ENCODE data around the gene LAMB2. TPM values are rescaled to one million over a fixed set of nuclear protein-coding genes. Genes with fewer than 3 reads are reported as not detected.

Gene LAMB2
- total and polyA plus RNA-seq, 7 donors, result 81.6 to 220 (median 133) TPM

- Histone ChIP-seq H3K4me1 (peaks cover 19% of the 10 kb centered on the region), H3K4me3 (no peak overlapping the region), H3K27me3 (ENCODE audit: insufficient read depth in 3 of 3, low read length in 2 of 3) (no peaks in the 10 kb centered on the region), H3K27ac (no peak overlapping the region), H3K9me3 (no peaks in the 10 kb centered on the region), H3K36me3 (ENCODE audit: insufficient read depth in 1 of 2, low read depth in 1 of 2) (peaks cover 21 to 79% of the 10 kb centered on the region in 2 donors)
- DNase-seq (peak in 1 of 2 donors; percentile 28), ATAC-seq (no peak)
- WGBS, 3 donors, result 84 to 90% (median 85%) methylated on average over 13 of the region's 13 CpGs
- no peak for TF ChIP-seq CTCF (IDR thresholded peaks at IDR 0.05)
- intact Hi-C loops (cut with DNase I), result no loop called here
These were observed 33.8 kb downstream of the LAMB2 start for GRCh38 chr3:49098910-49099630.

GRCh38 chr3:49098429-49098828 is 34.4 kb downstream of the LAMB2 start:
- WGBS, 3 donors, result 43 to 51% (median 51%) methylated on average over 5 of the region's 5 CpGs
- ATAC-seq, result no peak
- peak in 1 of 2 donors; percentile 54 for DNase-seq
- no peaks in the 10 kb centered on the region for H3K9me3 ChIP-seq
- peaks cover 21 to 78% of the 10 kb centered on the region in 2 donors for H3K36me3 ChIP-seq (ENCODE audit: insufficient read depth in 1 of 2, low read depth in 1 of 2)
- H3K27me3 ChIP-seq (ENCODE audit: insufficient read depth in 3 of 3, low read length in 2 of 3), result no peaks in the 10 kb centered on the region
- intact Hi-C loops (cut with DNase I), result no loop called here
- H3K4me1 ChIP-seq, result peaks cover 14% of the 10 kb centered on the region
- H3K27ac ChIP-seq, result no peak overlapping the region
- H3K4me3 ChIP-seq, result no peak overlapping the region
- TF ChIP-seq CTCF (IDR thresholded peaks at IDR 0.05), result no peak

- Histone ChIP-seq H3K4me3 (peak within 1 kb of the TSS; percentile 95), H3K27ac (peak within 1 kb of the TSS; percentile 89), H3K36me3 (ENCODE audit: insufficient read depth in 1 of 2, low read depth in 1 of 2) (peaks cover 8 to 46% of the 10 kb centered on the region in 2 donors), H3K4me1 (peaks cover 42% of the 10 kb centered on the region), H3K9me3 (no peaks in the 10 kb centered on the region), H3K27me3 (ENCODE audit: insufficient read depth in 3 of 3, low read length in 2 of 3) (no peaks in the 10 kb centered on the region)
- WGBS, 3 donors, result 0 to 1% (median 0%) methylated on average over 61 to 65 of the region's 65 CpGs
- TF ChIP-seq CTCF (IDR thresholded peaks at IDR 0.05), result peak; percentile 55
- DNase-seq, result peak; percentile 97 to 99
- ATAC-seq, result peak; percentile 91 to 93 (median 92)
- intact Hi-C loops (cut with DNase I), result loop anchor here in 1 of 2 donors (5.0 kb wide), 2 partner anchors 62 to 107 kb away; no protein-coding TSS in a partner anchor
These were observed 38.7 kb downstream of the LAMB2 start, which contains the start of gene QRICH1 for GRCh38 chr3:49093853-49094767. QRICH1 (minus strand) TSS chr3:49094071; CDS start chr3:49077017, 17,054 bp downstream.

DNA sequence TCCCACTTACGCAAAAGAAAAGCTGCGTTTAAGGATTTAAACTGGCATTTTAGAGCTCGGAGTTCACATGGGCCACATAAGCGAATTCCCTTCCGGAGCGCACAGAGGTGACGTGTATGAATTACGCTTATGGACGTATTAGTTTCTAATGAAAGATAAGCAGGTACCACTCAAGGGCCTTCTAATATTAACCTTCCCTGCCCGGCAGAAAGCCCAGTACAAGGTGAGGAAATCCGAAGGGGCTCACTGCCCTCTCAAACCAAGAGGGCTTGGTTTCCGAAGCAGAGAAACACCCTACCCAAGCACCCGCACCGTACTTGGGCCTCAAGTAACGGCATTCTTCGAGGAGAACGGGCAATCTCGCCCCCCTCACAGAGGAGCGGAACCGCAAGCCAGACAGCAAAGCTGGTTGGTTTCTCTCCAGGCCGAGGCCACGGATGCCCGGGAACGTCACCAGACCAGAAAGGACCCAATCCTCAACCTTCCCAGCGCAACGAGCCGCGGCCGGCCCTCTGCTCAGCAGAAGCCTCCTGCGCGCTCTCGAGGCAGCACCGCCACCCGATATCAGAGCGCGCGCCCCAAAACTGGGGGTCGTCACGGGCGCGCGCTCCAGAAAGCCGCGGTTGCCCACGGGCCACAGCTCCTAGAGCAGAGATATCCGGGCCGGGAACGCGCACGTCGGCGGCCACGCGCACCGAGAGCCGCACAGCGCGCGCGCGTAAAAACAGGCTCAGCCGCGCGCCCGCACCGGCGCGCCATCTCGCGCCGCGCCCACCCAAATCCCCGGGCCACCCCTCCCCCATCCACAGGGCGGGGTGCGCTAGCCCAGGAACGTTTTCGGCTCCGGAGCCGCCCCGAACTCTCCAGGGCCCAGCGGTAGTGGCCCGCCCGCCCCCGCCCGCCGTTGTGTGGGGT is 39.7 kb downstream of the LAMB2 start:
- no peaks in the 10 kb centered on the region for H3K27me3 ChIP-seq (ENCODE audit: insufficient read depth in 3 of 3, low read length in 2 of 3)
- 0% methylated on average over 53 to 86 of the region's 86 CpGs for WGBS, 3 donors
- DNase-seq (peak; percentile 85 to 90), ATAC-seq (peak; percentile 60 to 70 (median 64))
- no peaks in the 10 kb centered on the region for H3K9me3 ChIP-seq
- intact Hi-C loops (cut with DNase I), result loop anchor here in 1 of 2 donors (5.0 kb wide), 2 partner anchors 61 to 106 kb away; no protein-coding TSS in a partner anchor
- H3K27ac ChIP-seq, result peak overlapping the region; percentile 89
- no peak for TF ChIP-seq CTCF (IDR thresholded peaks at IDR 0.05)
- peaks cover 2 to 37% of the 10 kb centered on the region in 2 donors for H3K36me3 ChIP-seq (ENCODE audit: insufficient read depth in 1 of 2, low read depth in 1 of 2)
- peak overlapping the region; percentile 95 for H3K4me3 ChIP-seq
- H3K4me1 ChIP-seq, result peaks cover 48% of the 10 kb centered on the region

Data from psoas muscle (tissue), 8 donors.